Uterus (tissue), 4 donors: ENCODE results near the gene SSBP3. TPM values are rescaled to one million over a fixed set of nuclear protein-coding genes. Genes with fewer than 3 reads are reported as not detected.

ENCODE experiments used
- DNase-seq, 2 donors: peaks; one replicate each; pipeline ENCODE4 v3.0.0-alpha.2; 2019 to 2020
- H3K27ac ChIP-seq, 2 donors: fragments of 200-600 bp; sonication (generic); 1 replicate in 1 of 2; 2 replicates in 1 of 2; pipeline ENCODE4 v1.5.1; 2016 to 2018
- H3K27me3 ChIP-seq, 2 donors: fragments of 200-600 bp; sonication (generic); one replicate each; pipeline ENCODE4 v1.5.1; 2018 to 2019; ENCODE audit warnings: control low read depth in 1 of 2
- H3K36me3 ChIP-seq, 2 donors: fragments of 200-600 bp; sonication (generic); one replicate each; pipeline ENCODE4 v1.5.1; 2019; ENCODE audit warnings: control low read depth in 1 of 2
- H3K4me1 ChIP-seq, 2 donors: fragments of 200-600 bp; sonication (generic); one replicate each; pipeline ENCODE4 v1.5.1; 2018 to 2019; ENCODE audit warnings: control low read depth in 1 of 2
- H3K4me3 ChIP-seq, 2 donors: fragments of 200-600 bp; sonication (generic); 1 replicate in 1 of 2; 2 replicates in 1 of 2; pipeline ENCODE4 v1.5.1; 2018 to 2019; ENCODE audit warnings: mild to moderate bottlenecking in 1 of 2
- H3K9me3 ChIP-seq, 2 donors: fragments of 200-600 bp; sonication (generic); one replicate each; pipeline ENCODE4 v1.5.1; 2019; ENCODE audit warnings: control low read depth in 1 of 2
- POLR2A ChIP-seq, 2 donors: fragments of 450-650 bp; IDR thresholded peaks; one replicate each; pipeline ENCODE4 v1.6.1; 2016; ENCODE audit warnings: antibody characterized with exemption in 2 of 2, mild to moderate bottlenecking in 1 of 2, moderate library complexity in 1 of 2
- intact Hi-C: fragments of 100-400 bp; cut with DNase I; formaldehyde crosslinking; loops from one replicate; pipeline ENCODE4 v1.15.1; 2023; ENCODE audit warnings: low total_unique reads
- total RNA-seq, 4 donors: library from RNA; depleted of rRNA in 3 of 4; stranded (reverse); fragments of >200 nt in 3 of 4; gene quantifications; one replicate each; pipeline versions ENCODE4 v1.1.0 to v1.2.4, GENCODE V29; 2014 to 2023
- TF ChIP-seq, protein P1 (sequence below), 4 experiments: fragments of 200-600 bp in 2 of 4; fragments of 450-650 bp in 2 of 4; sonication (generic) in 2 of 4; IDR thresholded peaks; one replicate each; pipeline ENCODE4 v1.5.1; 2016 to 2019; ENCODE audit warnings: antibody characterized with exemption in 4 of 4, mild to moderate bottlenecking in 2 of 4, moderate library complexity in 1 of 4
- donor health status: DM: yes; HTN: yes; CAD: no.

The SSBP3 gene
- total RNA-seq, 4 donors from 2014 or later, result 19.7 to 125 (median 31.4) TPM

DNA sequence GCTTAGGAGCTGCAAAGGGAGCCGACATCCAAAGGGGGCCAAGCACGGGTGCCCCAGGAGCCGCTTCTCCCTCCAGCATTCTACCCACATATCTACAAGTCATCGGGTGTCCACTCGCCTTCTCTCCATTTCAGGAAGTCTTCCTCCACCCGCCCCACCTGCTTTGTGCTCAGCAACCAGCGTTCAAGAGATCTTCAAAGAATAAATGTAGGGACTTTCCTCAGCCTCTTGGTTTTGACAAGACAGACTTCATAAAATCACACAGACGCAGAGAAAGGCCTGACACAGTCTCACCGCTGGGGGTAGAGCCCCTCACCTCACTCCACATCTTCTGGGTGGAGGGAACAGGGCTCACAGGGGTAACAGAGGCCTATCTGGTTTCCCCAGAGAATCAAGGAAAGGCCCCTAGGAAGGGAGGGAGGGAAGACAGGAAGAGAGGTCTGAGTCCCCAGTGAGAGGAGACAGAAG is 49.5 kb downstream of the SSBP3 start:
- intact Hi-C loops, result no loop called here
- H3K27ac ChIP-seq, result peak overlapping the region; percentile 40 to 51
- no peak overlapping the region for H3K4me3 ChIP-seq
- H3K9me3 ChIP-seq, result no peaks in the 10 kb centered on the region
- no peaks in the 10 kb centered on the region for H3K36me3 ChIP-seq
- DNase-seq, result no peak
- no peak for TF ChIP-seq POLR2A (IDR thresholded peaks at IDR 0.05)
- TF ChIP-seq, protein P1, sequence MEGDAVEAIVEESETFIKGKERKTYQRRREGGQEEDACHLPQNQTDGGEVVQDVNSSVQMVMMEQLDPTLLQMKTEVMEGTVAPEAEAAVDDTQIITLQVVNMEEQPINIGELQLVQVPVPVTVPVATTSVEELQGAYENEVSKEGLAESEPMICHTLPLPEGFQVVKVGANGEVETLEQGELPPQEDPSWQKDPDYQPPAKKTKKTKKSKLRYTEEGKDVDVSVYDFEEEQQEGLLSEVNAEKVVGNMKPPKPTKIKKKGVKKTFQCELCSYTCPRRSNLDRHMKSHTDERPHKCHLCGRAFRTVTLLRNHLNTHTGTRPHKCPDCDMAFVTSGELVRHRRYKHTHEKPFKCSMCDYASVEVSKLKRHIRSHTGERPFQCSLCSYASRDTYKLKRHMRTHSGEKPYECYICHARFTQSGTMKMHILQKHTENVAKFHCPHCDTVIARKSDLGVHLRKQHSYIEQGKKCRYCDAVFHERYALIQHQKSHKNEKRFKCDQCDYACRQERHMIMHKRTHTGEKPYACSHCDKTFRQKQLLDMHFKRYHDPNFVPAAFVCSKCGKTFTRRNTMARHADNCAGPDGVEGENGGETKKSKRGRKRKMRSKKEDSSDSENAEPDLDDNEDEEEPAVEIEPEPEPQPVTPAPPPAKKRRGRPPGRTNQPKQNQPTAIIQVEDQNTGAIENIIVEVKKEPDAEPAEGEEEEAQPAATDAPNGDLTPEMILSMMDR (IDR thresholded peaks at IDR 0.05), result no peak
- peaks cover 7 to 27% of the 10 kb centered on the region in 2 donors for H3K4me1 ChIP-seq
- H3K27me3 ChIP-seq, result no peaks in the 10 kb centered on the region

DNA sequence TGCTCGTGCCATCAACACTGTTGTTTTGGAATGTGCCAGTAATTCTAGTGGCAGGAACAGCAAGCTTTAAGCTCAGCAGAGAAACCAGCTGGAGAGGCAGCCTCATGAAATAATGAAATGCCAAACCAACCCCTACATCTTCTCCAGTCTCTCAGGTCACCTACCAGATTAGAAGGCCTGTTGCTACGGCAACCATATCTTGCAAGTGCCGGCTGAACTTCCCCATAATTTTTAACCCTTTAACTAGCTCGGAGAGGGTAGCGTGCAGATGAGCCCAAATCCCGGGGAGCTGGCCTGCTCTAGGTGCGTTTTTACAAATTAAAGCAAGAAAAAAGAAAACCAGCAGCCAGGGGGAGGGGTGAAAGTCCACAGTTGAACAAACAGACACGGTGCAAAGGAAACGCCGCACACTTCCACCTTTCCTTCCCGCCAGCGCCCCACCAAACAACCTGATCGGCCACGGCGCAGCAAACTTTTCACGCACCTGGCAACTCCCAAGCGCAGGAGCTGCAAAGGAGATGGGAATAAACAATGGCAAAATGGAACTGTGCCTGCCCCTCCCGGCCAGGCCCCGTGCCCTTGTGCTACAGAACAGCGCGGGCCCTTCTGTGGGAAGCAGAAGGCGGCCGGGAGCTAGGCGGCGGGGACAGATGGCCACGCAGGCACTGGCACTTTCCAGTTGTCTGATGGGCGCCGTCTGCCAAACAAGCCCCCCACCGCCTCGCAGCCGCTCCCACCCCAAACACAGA is 50.1 kb downstream of the SSBP3 start:
- Histone ChIP-seq H3K9me3 (no peaks in the 10 kb centered on the region), H3K4me3 (peak overlapping the region in 1 of 2 donors; percentile 4), H3K27ac (peak overlapping the region; percentile 40 to 51), H3K36me3 (no peaks in the 10 kb centered on the region), H3K4me1 (peaks cover 7 to 27% of the 10 kb centered on the region in 2 donors), H3K27me3 (no peaks in the 10 kb centered on the region)
- intact Hi-C loops, result no loop called here
- DNase-seq, result no peak
- TF ChIP-seq POLR2A (IDR thresholded peaks at IDR 0.05), result no peak
- TF ChIP-seq, protein P1 (IDR thresholded peaks at IDR 0.05), result no peak

DNA sequence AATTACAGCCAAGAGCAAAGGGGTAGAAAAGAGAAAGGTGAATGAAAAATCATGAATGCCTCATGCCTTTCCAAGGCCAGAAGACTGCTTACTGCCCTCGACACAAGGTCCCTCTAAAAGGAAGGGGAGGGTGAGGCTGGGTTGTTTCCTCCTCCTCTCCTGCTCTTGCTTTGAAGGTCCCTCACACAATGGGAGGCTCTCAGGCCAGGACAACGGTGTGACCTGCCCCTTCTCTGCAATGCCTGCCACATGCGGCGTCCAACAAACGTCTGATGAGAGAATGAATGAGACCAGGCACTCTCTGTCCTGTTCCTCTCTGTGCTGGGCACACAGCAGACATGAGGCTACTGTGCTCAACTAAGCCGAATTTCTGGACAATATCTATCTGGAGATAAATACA is 51.3 kb downstream of the SSBP3 start:
- peak overlapping the region; percentile 40 to 52 for H3K27ac ChIP-seq
- no peak overlapping the region for H3K4me3 ChIP-seq
- no peak for DNase-seq
- no peak for TF ChIP-seq POLR2A (IDR thresholded peaks at IDR 0.05)
- TF ChIP-seq, protein P1 (IDR thresholded peaks at IDR 0.05), result no peak
- no peaks in the 10 kb centered on the region for H3K36me3 ChIP-seq
- no peaks in the 10 kb centered on the region for H3K27me3 ChIP-seq
- peaks cover 7 to 34% of the 10 kb centered on the region in 2 donors for H3K4me1 ChIP-seq
- intact Hi-C loops, result no loop called here
- no peaks in the 10 kb centered on the region for H3K9me3 ChIP-seq

DNA sequence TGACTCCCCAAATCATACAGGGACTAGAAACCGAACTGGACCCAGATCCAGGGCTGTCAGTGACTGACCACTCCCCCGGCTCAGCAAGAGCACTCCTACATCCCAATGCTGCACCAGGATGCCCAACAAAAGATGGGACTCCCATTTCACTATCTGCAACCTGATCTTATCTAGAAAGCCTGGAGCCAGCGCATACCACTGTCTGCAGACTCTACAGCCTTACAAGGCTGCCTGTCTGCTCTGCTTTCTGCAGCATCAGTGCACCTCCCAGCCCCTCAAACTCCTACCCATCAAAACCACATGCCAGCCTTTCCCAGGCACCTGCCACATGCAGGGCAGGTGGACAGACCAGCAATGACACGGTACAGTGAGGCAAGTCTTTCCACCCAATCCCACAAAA is 52.2 kb downstream of the SSBP3 start:
- Histone ChIP-seq H3K36me3 (no peaks in the 10 kb centered on the region), H3K27ac (peak overlapping the region in 1 of 2 donors; percentile 52), H3K27me3 (no peaks in the 10 kb centered on the region), H3K4me3 (no peak overlapping the region), H3K4me1 (peaks cover 7 to 37% of the 10 kb centered on the region in 2 donors), H3K9me3 (no peaks in the 10 kb centered on the region)
- intact Hi-C loops, result no loop called here
- TF ChIP-seq POLR2A (IDR thresholded peaks at IDR 0.05), result no peak
- TF ChIP-seq, protein P1 (IDR thresholded peaks at IDR 0.05), result no peak
- no peak for DNase-seq

DNA sequence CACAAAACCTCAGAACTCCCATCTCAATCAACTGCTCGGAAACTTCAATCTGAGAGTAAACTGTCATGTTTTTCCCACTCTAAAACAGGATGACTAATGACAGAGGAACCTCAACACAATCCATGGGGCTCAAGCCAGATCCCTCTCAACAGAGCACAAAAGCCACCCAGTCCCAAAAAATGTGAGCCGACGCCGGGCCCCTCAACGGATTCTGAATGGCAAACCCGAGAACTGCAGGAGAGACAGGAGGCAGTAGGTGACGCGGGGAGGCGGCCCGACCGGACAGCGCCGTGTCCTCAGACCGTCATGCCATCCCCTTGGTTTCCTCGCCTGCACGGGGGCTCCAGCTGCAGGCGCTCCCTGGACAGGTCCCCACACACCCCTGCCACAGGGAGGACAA is 53.4 kb downstream of the SSBP3 start:
- H3K9me3 ChIP-seq, result no peaks in the 10 kb centered on the region
- TF ChIP-seq, protein P1 (IDR thresholded peaks at IDR 0.05), result no peak
- TF ChIP-seq POLR2A (IDR thresholded peaks at IDR 0.05), result no peak
- no peak for DNase-seq
- intact Hi-C loops, result no loop called here
- peaks cover 7 to 37% of the 10 kb centered on the region in 2 donors for H3K4me1 ChIP-seq
- no peak overlapping the region for H3K27ac ChIP-seq
- no peaks in the 10 kb centered on the region for H3K36me3 ChIP-seq
- H3K4me3 ChIP-seq, result no peak overlapping the region
- H3K27me3 ChIP-seq, result no peaks in the 10 kb centered on the region
